Tibial artery (tissue), 4 donors: ENCODE measurements around the gene CHGA.

Source experiments
- DNase-seq, 2 donors: peaks; one replicate each; pipeline ENCODE4 v3.0.0-alpha.2; 2019
- H3K27ac ChIP-seq, 2 donors: fragments of 200-600 bp; sonication (generic) in 1 of 2; 1 replicate in 1 of 2; 2 replicates in 1 of 2; pipeline ENCODE4 v1.5.1; 2018 to 2019; ENCODE audit warnings: mild to moderate bottlenecking in 1 of 2
- H3K27me3 ChIP-seq, 2 donors: fragments of 200-600 bp; sonication (generic) in 1 of 2; one replicate each; pipeline versions ENCODE4 v1.5.1 to v1.6.0; 2016 to 2019
- H3K36me3 ChIP-seq, 3 donors: fragments of 200-600 bp; sonication (generic) in 2 of 3; one replicate each; pipeline ENCODE4 v1.5.1; 2016 to 2019; ENCODE audit warnings: mild to moderate bottlenecking in 2 of 3
- H3K4me1 ChIP-seq, 4 donors: fragments of 200-600 bp; sonication (generic) in 2 of 4; 1 replicate in 3 of 4; 2 replicates in 1 of 4; pipeline ENCODE4 v1.5.1; 2016 to 2019
- H3K4me3 ChIP-seq, 2 donors: fragments of 200-600 bp; sonication (generic) in 1 of 2; 1 replicate in 1 of 2; 2 replicates in 1 of 2; pipeline ENCODE4 v1.5.1; 2018 to 2019; ENCODE audit warnings: mild to moderate bottlenecking in 2 of 2
- H3K9me3 ChIP-seq, 3 donors: fragments of 200-600 bp; sonication (generic) in 1 of 3; one replicate each; pipeline ENCODE4 v1.5.1; 2016 to 2019
- intact Hi-C: fragments of 100-400 bp; cut with DNase I; formaldehyde crosslinking; loops from one replicate; pipeline ENCODE4 v1.15.0; 2023; ENCODE audit warnings: low total_unique reads
- TF ChIP-seq, protein P1 (sequence below), 2 experiments: fragments of 200-600 bp in 1 of 2; fragments of 450-650 bp in 1 of 2; IDR thresholded peaks; one replicate each; pipeline ENCODE4 v1.5.1; 2017 to 2019; ENCODE audit warnings: antibody characterized with exemption in 2 of 2, mild to moderate bottlenecking in 1 of 2, moderate library complexity in 1 of 2

CHGA gene

DNA sequence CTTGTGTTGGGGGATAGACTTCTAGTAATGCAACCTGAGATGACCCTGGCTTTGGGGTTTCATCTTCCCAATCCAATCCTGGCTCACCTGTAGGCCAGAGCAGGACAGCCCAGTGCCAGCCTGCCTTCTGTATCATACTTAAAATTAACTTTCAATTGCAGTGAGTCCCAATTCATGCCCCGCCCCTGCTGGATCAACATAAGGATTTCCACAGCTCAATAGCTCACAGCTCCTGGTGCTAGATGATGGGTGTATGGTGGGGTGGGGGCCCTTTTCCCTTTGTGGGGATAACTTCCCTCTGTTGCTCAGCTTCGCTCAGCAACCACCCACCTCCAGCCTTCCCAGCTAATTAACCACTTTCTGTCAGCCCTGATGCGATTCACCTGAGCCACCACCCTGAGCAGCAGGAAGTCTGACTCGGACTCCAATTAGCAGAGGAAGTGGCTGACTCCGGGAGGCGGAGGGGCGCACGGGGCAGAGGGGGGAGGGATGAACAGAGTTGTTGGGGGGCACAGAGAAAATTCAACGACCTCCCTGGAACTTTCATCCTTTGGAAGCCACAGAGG is 24.3 kb upstream of the CHGA start:
- peaks cover 0 to 30% of the 10 kb centered on the region in 2 donors for H3K27me3 ChIP-seq
- no peaks in the 10 kb centered on the region for H3K4me1 ChIP-seq
- no peak for DNase-seq
- TF ChIP-seq, protein P1, sequence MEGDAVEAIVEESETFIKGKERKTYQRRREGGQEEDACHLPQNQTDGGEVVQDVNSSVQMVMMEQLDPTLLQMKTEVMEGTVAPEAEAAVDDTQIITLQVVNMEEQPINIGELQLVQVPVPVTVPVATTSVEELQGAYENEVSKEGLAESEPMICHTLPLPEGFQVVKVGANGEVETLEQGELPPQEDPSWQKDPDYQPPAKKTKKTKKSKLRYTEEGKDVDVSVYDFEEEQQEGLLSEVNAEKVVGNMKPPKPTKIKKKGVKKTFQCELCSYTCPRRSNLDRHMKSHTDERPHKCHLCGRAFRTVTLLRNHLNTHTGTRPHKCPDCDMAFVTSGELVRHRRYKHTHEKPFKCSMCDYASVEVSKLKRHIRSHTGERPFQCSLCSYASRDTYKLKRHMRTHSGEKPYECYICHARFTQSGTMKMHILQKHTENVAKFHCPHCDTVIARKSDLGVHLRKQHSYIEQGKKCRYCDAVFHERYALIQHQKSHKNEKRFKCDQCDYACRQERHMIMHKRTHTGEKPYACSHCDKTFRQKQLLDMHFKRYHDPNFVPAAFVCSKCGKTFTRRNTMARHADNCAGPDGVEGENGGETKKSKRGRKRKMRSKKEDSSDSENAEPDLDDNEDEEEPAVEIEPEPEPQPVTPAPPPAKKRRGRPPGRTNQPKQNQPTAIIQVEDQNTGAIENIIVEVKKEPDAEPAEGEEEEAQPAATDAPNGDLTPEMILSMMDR (IDR thresholded peaks at IDR 0.05), result no peak
- H3K27ac ChIP-seq, result no peak overlapping the region
- peaks cover 0 to 8% (median under 1%) of the 10 kb centered on the region in 3 donors for H3K9me3 ChIP-seq
- no peaks in the 10 kb centered on the region for H3K36me3 ChIP-seq
- no peak overlapping the region for H3K4me3 ChIP-seq
- intact Hi-C loops, result no loop called here

DNA sequence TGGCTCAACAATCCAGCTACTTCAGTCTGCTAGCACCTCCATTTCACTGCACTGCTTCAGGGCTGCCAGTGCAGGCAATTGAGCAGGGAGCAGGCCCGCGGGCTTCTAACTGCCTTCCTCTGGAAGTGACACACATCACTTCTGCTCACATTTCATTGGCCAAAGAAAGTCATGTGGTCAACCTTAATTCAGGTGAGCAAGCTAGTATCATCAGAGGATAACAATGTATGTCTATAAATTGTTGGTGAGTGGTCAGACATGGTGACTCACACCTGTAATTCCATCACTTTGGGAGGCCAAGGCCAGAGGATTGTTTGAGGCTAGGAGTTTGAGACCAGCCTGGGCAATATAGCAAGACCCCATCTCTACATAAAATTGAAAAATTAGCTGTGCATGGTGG is 22.3 kb upstream of the CHGA start:
- no peaks in the 10 kb centered on the region for H3K36me3 ChIP-seq
- no peaks in the 10 kb centered on the region for H3K4me1 ChIP-seq
- H3K27ac ChIP-seq, result no peak overlapping the region
- DNase-seq, result no peak
- intact Hi-C loops, result no loop called here
- H3K4me3 ChIP-seq, result no peak overlapping the region
- H3K9me3 ChIP-seq, result no peaks in the 10 kb centered on the region
- TF ChIP-seq, protein P1 (IDR thresholded peaks at IDR 0.05), result no peak
- H3K27me3 ChIP-seq, result peaks cover 0 to 37% of the 10 kb centered on the region in 2 donors

DNA sequence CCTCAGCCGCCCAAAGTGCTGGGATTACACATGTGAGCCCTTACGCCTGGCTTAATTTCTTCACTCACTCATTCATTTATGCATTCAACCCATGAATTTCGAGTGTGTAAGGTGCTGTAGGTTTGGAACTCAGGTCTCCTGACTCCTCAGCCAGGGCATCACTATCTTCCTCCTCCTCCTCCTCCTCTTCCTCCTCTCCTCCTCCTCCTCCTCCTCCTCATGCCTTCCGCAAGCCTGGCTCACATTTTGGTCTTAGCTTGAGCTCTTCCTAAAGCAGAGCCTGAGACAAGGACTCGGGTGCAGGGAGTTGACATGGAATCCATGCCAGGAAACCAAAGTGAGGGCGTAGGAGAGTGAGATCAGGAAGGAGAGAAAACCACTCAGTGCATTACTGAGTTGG is 20.8 kb upstream of the CHGA start:
- no peak for DNase-seq
- no peaks in the 10 kb centered on the region for H3K4me1 ChIP-seq
- no peak overlapping the region for H3K27ac ChIP-seq
- H3K4me3 ChIP-seq, result no peak overlapping the region
- TF ChIP-seq, protein P1 (IDR thresholded peaks at IDR 0.05), result no peak
- peaks cover 0 to 37% of the 10 kb centered on the region in 2 donors for H3K27me3 ChIP-seq
- H3K36me3 ChIP-seq, result no peaks in the 10 kb centered on the region
- no peaks in the 10 kb centered on the region for H3K9me3 ChIP-seq
- intact Hi-C loops, result no loop called here

DNA sequence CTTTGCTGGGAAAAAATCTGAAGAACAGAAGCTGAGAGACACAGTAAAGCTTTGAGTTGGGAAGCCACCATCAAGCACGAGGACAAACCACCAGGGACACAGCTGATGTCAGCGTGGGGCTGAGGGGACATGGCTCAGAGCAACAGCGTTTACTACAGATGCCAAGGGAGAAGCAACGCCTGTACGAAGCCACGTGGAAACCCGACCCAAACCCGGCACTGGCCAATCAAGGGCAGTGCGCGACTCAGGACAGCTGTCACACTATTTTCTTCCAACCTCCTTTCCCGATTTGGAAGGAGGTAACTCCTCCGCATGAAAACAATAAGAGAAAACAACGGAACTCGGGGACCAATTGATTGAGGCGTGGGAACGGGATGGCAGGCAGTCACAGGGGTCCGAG is 20.2 kb upstream of the CHGA start:
- Histone ChIP-seq H3K9me3 (no peaks in the 10 kb centered on the region), H3K27me3 (peaks cover 0 to 37% of the 10 kb centered on the region in 2 donors), H3K27ac (no peak overlapping the region), H3K36me3 (no peaks in the 10 kb centered on the region), H3K4me3 (no peak overlapping the region), H3K4me1 (no peaks in the 10 kb centered on the region)
- intact Hi-C loops, result no loop called here
- TF ChIP-seq, protein P1 (IDR thresholded peaks at IDR 0.05), result no peak
- DNase-seq, result no peak

DNA sequence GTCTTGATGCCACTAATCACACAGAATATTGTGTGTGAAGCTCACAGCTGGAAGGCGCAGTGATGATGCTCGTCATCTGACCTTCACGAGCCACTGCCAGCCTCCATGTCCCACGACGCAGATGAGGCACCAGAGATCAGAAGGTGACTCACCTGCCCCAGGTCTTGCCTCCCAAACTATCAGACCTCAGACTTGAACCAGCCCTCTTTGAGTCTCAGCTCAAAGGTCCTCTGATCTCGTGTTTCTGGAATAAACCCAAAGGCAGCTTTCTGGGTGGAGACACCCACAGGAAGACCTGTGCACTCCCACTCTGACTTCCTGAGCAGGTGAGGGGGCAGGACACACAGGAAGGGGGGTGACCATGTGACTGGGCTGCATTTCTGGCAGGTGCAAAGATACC is 19.6 kb upstream of the CHGA start:
- TF ChIP-seq, protein P1 (IDR thresholded peaks at IDR 0.05), result no peak
- Histone ChIP-seq H3K36me3 (no peaks in the 10 kb centered on the region), H3K27ac (no peak overlapping the region), H3K27me3 (peaks cover 0 to 31% of the 10 kb centered on the region in 2 donors), H3K4me3 (no peak overlapping the region), H3K4me1 (no peaks in the 10 kb centered on the region), H3K9me3 (no peaks in the 10 kb centered on the region)
- intact Hi-C loops, result no loop called here
- DNase-seq, result no peak

DNA sequence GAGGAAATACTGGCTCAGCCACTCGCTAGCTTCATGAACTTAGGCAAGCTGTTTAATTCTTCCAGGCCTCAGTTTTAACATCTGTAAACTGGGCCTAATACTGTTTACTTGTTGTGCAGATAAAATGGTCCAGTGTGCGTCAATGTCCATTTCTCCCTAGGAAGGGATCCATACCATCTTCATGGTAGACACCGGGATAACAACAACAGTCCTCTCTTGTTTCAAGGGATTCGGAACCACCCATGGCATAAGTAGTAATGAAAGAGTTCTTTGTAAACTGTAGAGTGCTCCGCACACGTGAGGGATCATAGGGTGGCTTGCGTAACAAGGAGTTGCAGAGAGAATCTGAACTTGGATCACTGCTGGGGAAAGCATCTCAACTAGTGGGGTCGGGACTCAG is 17.3 kb upstream of the CHGA start:
- TF ChIP-seq, protein P1 (IDR thresholded peaks at IDR 0.05), result no peak
- Histone ChIP-seq H3K4me1 (no peaks in the 10 kb centered on the region), H3K36me3 (no peaks in the 10 kb centered on the region), H3K4me3 (no peak overlapping the region), H3K27ac (no peak overlapping the region), H3K27me3 (peaks cover 0 to 20% of the 10 kb centered on the region in 2 donors), H3K9me3 (no peaks in the 10 kb centered on the region)
- no peak for DNase-seq
- intact Hi-C loops, result no loop called here
